ENCODE data around the gene PLXNA1.

The PLXNA1 gene

DNA sequence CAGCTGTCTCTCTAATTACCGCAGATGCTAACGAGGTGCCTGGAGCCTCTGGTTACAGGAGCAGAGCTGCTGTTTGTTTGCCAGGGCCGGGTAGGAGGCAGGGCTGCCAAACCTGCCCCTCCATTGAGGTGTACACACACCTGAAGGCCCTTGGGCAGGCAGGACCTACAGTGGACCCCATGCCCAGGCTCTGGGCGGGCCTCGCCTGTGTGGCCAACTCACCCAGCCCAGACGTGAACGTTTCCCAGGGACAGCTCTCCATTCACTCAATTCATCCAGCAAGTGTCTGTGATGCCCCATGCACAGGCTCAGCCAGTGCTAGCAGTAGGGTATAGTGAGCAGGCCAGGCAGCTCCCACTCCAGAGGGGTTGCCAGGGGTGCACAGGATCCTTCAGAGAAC, 43.7 kb downstream of the PLXNA1 start:
- H3K36me3 ChIP-seq (ENCODE audit: control insufficient read depth in 2 of 2, insufficient read depth in 1 of 2, low read length in 2 of 2): peaks cover 0 to 99% of the 10 kb centered on the region in 2 experiments; a peak in 1 of 3 replicates
- H3K4me1 ChIP-seq (ENCODE audit: control insufficient read depth, insufficient read depth, low read length): no peaks in the 10 kb centered on the region
- ChIA-PET POLR2A (no interaction called here), CTCF (no interaction called here)
- TF ChIP-seq GFI1B (tag by site-specific recombination; IDR thresholded peaks at IDR 0.05) (no peak), MEIS1 (CRISPR knock-in tag; IDR thresholded peaks at IDR 0.05; ENCODE audit: borderline replicate concordance) (no peak), ZNF311 (tag by site-specific recombination; IDR thresholded peaks at IDR 0.05; ENCODE audit: borderline replicate concordance) (no peak), ZNF658 (tag by site-specific recombination; IDR thresholded peaks at IDR 0.05) (no peak), ZNF473 (tag by site-specific recombination; IDR thresholded peaks at IDR 0.05) (no peak), ZNF366 (tag by site-specific recombination; conservative IDR thresholded peaks at IDR 0.05) (no peak), ZNF639 (tag by site-specific recombination; IDR thresholded peaks at IDR 0.05) (no peak), FEZF1 (tag by site-specific recombination; IDR thresholded peaks at IDR 0.05) (no peak), ZNF555 (tag by site-specific recombination; conservative IDR thresholded peaks at IDR 0.05) (no peak), ZNF514 (tag by site-specific recombination; IDR thresholded peaks at IDR 0.05) (no peak), ZFP3 (tag by site-specific recombination; IDR thresholded peaks at IDR 0.05; ENCODE audit: low read depth) (no peak), ZNF146 (tag by site-specific recombination; IDR thresholded peaks at IDR 0.05) (no peak), ZEB2 (tag by site-specific recombination; IDR thresholded peaks at IDR 0.05) (no peak), ZNF26 (tag by site-specific recombination; IDR thresholded peaks at IDR 0.05) (no peak), ZNF112 (tag by site-specific recombination; IDR thresholded peaks at IDR 0.05) (no peak), OSR2 (tag by site-specific recombination; IDR thresholded peaks at IDR 0.05) (no peak), ZNF830 (tag by site-specific recombination; IDR thresholded peaks at IDR 0.05; ENCODE audit: low read depth) (no peak)
- TF ChIP-seq, protein P1, sequence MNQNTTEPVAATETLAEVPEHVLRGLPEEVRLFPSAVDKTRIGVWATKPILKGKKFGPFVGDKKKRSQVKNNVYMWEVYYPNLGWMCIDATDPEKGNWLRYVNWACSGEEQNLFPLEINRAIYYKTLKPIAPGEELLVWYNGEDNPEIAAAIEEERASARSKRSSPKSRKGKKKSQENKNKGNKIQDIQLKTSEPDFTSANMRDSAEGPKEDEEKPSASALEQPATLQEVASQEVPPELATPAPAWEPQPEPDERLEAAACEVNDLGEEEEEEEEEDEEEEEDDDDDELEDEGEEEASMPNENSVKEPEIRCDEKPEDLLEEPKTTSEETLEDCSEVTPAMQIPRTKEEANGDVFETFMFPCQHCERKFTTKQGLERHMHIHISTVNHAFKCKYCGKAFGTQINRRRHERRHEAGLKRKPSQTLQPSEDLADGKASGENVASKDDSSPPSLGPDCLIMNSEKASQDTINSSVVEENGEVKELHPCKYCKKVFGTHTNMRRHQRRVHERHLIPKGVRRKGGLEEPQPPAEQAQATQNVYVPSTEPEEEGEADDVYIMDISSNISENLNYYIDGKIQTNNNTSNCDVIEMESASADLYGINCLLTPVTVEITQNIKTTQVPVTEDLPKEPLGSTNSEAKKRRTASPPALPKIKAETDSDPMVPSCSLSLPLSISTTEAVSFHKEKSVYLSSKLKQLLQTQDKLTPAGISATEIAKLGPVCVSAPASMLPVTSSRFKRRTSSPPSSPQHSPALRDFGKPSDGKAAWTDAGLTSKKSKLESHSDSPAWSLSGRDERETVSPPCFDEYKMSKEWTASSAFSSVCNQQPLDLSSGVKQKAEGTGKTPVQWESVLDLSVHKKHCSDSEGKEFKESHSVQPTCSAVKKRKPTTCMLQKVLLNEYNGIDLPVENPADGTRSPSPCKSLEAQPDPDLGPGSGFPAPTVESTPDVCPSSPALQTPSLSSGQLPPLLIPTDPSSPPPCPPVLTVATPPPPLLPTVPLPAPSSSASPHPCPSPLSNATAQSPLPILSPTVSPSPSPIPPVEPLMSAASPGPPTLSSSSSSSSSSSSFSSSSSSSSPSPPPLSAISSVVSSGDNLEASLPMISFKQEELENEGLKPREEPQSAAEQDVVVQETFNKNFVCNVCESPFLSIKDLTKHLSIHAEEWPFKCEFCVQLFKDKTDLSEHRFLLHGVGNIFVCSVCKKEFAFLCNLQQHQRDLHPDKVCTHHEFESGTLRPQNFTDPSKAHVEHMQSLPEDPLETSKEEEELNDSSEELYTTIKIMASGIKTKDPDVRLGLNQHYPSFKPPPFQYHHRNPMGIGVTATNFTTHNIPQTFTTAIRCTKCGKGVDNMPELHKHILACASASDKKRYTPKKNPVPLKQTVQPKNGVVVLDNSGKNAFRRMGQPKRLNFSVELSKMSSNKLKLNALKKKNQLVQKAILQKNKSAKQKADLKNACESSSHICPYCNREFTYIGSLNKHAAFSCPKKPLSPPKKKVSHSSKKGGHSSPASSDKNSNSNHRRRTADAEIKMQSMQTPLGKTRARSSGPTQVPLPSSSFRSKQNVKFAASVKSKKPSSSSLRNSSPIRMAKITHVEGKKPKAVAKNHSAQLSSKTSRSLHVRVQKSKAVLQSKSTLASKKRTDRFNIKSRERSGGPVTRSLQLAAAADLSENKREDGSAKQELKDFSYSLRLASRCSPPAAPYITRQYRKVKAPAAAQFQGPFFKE (tag by site-specific recombination; IDR thresholded peaks at IDR 0.05; ENCODE audit: borderline replicate concordance): no peak
- TF ChIP-seq, protein P2, sequence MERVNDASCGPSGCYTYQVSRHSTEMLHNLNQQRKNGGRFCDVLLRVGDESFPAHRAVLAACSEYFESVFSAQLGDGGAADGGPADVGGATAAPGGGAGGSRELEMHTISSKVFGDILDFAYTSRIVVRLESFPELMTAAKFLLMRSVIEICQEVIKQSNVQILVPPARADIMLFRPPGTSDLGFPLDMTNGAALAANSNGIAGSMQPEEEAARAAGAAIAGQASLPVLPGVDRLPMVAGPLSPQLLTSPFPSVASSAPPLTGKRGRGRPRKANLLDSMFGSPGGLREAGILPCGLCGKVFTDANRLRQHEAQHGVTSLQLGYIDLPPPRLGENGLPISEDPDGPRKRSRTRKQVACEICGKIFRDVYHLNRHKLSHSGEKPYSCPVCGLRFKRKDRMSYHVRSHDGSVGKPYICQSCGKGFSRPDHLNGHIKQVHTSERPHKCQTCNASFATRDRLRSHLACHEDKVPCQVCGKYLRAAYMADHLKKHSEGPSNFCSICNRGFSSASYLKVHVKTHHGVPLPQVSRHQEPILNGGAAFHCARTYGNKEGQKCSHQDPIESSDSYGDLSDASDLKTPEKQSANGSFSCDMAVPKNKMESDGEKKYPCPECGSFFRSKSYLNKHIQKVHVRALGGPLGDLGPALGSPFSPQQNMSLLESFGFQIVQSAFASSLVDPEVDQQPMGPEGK (tag by site-specific recombination; IDR thresholded peaks at IDR 0.05): no peak
- no peak overlapping the region for H3K27ac ChIP-seq (ENCODE audit: extremely low read depth, low read depth, low read length)
- no peaks in the 10 kb centered on the region for H3K9me3 ChIP-seq (ENCODE audit: control insufficient read depth, insufficient read depth, low read depth, low read length)
- no peak overlapping the region for H3K4me3 ChIP-seq (ENCODE audit: low read depth, low read length)

All from HEK293 (cell line).